GM19239 (cell line): Measurements from ENCODE around the gene APAF1.

Source experiments
- DNase-seq: peaks from one replicate; pipeline ENCODE4 v3.0.0; 2011; ENCODE audit warnings: low spot score; ENCODE audit not compliant: insufficient read length
- FAIRE-seq: peaks from 2 replicates; lab custom pipeline; 2011; peaks lifted over from hg19 to GRCh38; lab: Jason Lieb, UNC

APAF1 gene

DNA sequence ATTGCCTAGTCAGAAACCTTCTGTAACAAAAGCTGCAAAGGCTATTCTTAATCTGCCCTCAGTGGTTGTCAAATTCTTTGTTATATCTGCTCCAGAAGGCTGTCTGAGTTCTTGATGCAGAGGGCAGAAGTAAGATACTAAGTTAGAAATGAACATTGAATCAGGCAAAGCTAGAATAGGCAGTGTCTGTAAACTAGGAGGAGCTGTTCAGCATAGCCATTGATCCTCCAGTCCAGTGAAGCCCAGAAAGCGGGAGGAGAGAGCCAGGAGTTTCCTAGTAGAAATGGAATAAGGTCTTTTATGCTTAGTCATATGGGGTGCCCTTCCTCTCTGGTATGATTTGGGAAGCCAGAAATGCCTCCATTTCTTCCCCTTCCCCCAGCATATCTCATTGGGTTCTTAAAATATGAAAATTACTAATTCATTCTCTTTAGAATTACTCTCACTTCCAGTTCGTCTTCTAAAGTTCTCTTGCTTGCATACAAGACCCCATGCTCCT, 76.2 kb downstream of the APAF1 start:
- DNase-seq (no peak), FAIRE-seq (no peak)

DNA sequence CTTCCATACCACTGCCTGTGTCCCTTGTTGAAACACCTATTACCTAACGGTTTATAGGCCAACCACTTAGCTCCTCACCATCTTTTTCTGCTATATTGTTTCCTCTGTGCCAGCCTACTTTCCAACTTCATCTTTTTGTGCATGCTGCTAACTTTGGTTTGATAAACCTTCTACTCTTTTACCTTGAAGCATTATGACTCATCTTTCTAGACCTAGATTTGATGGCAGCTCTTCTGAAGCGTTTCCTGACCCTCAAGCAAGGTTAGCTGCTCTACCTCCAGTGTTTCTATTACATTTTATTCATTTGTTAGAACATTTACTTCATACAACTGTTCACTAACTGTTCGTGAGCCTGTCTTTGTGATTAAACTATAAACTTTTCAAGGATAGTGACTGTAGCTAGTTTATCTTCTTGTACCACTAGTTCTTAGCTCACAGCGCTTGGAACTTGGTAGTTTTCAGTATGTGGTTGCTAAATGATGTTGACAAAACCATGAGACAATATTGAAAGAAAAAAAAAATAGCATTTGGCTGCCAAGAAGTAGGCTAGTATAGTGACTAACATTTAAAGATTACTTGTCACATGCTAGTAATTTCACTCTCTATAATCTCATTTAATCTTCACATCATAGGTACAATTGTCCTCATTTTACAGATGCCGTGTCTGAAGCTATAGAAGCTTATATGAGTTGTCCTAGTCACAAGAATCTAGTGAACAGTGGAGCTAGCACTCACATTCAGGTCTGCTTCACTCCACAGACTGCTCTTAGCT, 79.5 kb downstream of the APAF1 start:
- FAIRE-seq (peak; percentile 39), DNase-seq (no peak)

DNA sequence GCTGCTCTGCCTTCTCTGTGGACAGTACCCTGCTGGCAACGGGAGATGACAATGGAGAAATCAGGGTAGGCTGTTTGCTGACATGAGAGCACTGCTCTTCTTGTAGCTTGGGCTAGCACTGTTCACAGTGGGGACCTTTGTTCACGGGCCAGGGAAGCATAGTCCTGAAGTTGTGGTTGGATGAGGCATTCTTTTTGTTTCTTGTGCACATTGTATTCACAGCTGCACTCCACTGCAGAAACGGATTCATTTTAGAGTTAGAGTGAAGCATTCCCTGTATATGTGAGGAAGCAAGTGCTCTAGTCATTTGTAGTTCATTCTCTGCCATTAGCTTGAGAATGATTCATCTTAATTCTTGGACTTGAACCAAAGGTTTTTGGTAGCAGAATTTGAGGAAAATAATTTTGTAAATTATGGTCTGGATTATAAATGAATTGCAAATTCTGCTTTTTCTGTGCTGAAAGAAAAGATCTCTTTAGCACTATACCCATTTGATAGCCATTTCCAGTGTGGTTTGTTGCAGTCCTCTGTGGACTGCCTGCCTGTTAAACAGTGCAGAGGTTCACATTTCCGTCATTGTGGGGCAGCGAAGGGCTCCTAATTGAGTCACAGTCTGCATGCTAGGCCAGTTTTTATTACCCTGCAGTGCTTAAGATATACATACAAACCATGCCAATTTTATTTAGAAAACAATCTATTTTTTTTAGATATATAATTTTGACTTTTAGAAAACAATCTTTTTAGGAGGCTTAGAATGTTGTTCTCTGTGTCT, 80.6 kb downstream of the APAF1 start:
- peak; percentile 78 for FAIRE-seq
- peak; percentile 28 for DNase-seq

DNA sequence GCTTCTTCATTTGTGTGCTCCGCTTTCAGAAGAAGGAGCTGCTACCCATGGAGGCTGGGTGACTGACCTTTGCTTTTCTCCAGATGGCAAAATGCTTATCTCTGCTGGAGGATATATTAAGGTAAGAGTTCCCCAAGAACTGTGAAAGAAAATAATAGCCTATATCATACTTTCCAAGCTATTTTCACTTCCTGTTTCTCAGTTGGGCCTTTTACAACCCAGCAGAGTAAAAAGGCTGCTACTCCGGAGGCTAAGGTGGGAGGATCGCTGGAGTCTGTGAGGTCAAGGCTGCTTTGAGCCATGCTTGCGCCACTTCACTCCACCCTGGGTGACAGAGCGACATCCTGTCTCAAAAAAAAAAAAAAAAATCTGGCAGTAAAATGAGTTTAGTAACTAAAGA, 82.1 kb downstream of the APAF1 start:
- FAIRE-seq (no peak), DNase-seq (no peak)

DNA sequence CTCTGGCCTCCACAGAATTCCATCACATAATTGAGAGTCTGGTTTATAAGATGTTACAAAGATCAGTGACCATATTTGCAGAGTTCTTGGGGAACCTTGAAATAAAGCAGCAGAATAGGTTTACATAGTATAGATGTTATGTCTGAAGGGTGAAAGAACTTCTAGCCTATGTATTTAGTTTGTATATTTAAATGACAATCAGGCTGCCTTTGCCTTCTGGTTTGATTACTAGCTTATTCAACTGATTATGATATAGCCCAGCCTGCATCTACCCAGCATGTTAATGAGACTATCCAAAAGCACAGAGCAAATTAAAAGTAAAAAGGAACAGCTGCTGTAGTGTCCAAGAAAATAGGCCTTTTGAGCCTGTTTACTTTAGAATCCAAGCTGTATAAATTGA, 85.3 kb downstream of the APAF1 start:
- no peak for FAIRE-seq

DNA sequence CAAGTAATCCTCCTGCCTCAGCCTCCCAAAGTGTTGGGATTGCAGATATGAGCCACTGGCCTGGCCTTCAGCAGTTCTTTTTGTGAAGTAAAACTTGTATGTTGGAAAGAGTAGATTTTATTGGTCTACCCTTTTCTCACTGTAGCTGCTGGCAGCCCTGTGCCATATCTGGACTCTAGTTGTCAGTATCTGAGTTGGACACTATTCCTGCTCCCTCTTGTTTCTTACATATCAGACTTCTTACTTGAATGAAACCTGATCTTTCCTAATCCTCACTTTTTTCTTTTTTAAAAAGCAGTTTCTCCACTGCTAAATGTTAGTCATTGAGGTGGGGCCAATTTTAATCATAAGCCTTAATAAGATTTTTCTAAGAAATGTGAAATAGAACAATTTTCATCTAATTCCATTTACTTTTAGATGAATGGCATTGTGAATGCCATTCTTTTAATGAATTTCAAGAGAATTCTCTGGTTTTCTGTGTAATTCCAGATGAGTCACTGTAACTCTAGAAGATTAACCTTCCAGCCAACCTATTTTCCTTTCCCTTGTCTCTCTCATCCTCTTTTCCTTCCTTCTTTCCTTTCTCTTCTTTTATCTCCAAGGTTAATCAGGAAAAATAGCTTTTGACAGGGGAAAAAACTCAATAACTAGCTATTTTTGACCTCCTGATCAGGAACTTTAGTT, 88.7 kb downstream of the APAF1 start:
- no peak for FAIRE-seq
- no peak for DNase-seq

More for the DNA sequence above, 85.3 kb downstream of the APAF1 start:
- no peak for DNase-seq

DNA sequence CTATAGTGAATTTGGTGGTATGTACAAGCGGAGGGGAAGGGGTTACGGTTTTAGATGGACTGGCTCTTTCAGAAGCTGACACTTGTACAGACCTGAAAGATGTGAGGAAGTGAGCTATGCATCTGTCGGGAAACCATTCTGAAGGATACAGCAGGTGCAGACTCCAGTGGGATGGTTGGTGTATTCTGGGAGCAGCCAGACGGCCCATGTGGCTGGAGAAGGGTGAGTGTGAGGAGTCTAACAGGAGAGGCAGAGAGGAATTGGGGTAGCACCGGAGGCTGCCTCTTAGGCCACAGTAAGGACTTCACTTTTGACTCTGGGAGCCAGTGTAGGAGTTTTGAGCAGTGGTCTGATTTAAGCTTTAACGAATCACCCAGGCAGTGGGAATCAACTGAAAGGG, 90.7 kb downstream of the APAF1 start:
- FAIRE-seq (no peak), DNase-seq (no peak)

DNA sequence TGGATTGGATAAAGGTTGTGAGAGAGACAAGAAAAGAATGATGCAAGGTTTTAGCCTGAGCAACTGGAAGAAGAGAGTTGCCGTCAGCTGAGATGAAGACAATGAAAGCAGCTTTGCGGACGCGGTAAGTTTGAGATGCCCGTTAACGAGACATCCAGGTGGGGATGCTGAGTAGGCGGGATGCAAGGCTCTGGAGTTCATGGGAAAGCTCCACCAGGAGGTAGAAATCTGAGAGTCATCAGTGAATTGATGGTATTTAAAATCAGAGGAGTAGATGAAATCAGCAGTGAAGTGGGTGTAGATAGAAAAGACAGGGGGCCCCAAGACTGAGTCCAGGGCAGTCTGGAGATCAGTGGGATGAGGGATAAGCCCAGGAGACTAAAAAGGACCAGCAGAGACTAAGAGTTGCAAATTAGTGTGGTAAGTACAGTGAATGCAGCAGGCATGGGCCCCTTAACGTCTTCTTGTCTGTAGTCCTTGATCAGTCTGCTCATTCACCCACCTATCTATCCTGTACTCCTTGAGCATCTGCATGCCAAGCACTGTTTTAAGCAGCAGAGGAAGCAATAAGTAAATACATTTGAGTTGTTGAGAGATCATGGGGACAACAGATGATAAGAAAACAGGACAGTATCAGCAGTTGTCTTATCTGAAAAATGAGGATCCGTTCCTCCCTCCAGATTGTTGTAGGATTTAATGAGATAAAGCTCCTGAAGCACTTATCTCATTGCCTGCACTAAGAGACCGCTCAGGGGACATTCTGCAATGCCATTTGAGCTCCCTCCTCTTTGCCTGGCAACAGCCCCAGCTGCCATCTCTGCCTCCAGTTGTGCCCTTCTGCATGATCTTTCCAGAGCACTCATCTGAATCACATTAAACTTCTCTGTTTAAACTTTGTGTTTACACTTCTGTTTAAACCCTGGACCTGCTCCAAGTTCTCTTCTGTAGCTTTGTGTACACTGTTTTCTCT, 91.5 kb downstream of the APAF1 start:
- no peak for FAIRE-seq
- DNase-seq, result no peak

DNA sequence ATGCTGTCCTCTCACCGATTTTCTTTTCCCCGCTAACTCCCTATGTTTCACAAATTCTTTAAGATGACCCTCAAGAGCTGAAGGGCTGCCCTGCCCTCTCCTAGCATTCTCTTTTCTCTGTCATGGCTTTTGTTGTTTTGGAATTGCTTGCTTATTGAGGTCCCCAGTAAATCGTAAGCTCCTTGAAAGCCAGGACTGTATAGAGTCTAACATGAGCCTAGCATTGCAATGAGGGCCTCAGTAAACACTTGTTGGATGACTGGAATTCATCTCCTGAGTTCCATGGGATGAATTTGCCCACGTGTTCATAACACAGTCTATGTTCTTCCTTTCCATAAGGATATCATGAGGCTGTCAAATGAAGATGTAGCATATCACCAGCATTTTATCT, 92.2 kb downstream of the APAF1 start:
- DNase-seq (no peak), FAIRE-seq (no peak)

DNA sequence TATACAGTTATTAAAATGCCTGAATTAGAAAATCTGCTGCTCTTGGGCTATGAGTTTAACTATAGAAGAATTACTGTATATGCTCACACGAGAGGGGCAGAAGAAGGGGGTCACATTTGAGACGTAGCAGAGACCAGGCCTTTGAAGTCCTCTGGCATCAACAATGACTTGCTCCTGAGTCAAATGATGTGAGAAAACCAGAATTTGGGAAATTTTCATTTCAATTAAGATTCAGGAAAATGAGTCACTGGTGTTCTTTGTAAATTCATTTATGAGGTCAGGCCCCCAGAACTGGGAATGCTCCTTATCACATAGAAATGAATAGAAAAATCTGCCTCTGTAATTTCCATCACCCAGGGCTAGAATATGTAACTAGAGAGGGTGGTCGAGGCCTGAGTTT, 92.9 kb downstream of the APAF1 start:
- DNase-seq (no peak), FAIRE-seq (no peak)

DNA sequence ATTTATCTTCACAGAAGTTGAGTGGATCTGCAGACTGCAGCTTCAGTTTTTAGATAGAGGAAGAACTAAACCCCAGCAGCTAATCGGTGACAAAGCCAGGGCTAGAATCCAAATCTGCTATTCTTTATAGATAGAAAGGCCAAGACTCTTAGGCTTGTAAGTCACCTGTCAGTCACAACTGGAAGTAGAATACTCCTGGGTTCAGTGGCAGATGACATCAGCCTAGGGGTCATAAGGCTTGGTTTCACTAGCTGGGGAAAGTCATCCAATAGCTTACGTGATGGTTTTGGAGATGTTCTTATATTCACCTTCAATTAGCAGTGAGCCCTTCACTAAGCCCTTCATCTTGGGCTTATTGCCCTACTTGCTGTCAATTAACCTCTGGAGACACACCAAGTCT, 93.4 kb downstream of the APAF1 start:
- no peak for DNase-seq
- FAIRE-seq, result no peak

DNA sequence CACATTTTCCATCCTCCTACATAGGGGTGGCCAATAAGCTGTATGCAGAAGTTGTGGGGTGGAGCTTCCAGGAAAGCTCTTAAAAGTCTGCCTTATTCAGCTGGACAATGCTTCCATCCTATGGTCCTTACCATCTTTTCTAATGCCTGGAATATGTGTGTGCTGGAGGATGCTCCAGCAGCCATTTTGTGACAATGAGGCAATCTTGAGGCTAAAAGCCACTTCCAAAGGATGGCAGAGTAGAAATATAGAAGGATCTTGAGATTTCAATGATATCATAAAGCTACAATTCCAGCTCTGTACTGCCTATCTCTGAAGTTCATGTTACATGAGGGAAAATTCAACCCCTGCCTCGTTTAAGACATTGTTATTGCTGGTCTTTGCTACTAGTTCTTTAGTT, 95.7 kb downstream of the APAF1 start:
- no peak for FAIRE-seq

DNA sequence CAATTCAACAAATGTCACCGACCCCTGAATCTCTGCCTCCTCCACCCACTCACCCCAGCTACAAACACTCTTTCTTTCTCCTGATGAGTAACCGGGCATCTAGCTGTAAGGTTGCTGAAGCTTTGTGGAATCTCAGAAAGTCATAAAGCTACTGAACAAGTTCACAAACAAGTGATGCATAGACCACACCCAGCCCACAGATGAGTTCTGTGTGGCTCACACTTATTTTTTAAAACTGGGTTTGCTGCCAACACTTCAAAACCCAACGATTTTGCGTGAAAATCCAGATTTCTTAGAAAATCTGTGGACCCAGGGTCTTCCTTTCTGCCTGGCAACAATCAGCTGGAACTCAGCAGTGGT, 96.1 kb downstream of the APAF1 start:
- no peak for DNase-seq
- no peak for FAIRE-seq

More for the DNA sequence above, 95.7 kb downstream of the APAF1 start:
- DNase-seq, result no peak

DNA sequence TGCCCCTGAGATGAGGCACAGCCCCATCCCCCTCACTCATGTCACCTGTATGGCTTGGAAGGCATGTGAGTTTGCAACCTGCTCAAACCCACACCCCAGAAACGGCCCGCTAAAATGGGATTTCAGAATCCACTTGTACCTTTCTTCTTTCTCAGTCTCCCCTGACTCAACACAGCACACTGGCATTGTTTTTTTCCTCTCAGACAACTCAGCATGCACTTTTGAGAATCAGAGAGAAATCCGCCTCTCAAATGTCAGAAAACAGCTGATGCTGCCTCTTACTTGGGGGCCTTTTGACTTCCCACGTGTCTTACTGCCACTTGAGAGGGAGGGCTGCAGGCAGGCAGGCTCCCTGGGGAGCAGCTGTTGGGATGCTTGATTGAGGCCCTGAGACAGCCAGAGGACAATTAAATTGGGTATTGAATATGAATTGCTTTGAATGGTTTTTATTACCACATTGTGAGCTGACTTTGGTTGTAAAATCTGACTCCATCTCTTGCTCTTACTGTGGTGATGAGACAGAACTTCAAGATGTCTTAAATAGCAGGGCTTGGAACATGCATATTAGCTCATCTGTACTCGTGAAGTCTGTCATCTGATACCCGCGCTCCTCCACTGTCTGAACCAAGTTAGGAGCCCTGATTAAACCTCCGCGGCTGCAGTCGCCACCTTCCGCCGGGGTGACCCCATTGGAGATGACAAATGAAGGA, 96.6 kb downstream of the APAF1 start:
- no peak for FAIRE-seq
- DNase-seq, result no peak

DNA sequence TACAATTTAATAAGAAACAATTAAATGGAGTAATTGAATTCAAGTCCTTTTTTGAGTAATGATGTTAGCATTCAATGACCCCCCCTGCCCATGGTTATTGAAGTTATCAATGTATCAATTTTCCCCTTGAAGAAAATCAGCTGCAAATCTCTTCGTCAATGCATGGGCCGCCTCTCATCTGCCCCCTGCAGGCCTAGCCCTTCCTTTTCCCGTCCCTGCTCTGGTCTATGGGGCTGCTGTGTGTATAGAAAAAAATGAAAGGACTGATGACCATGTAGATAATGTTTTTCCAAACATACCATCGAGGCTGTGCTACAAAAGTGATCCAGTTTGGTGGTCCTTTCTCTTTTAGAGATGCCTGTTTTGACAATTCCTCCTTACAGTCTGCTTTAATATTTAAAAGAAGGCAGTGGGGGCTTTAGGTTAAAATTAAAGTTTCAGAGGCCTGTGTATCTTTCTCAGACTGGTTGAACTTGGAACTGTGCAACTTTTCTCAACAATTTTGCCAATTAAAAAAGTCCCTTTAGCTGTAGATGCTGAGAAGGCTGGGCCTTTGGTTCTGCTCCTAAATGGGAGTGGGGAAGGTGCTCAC, 98.4 kb downstream of the APAF1 start:
- peak; percentile 70 for FAIRE-seq
- no peak for DNase-seq

DNA sequence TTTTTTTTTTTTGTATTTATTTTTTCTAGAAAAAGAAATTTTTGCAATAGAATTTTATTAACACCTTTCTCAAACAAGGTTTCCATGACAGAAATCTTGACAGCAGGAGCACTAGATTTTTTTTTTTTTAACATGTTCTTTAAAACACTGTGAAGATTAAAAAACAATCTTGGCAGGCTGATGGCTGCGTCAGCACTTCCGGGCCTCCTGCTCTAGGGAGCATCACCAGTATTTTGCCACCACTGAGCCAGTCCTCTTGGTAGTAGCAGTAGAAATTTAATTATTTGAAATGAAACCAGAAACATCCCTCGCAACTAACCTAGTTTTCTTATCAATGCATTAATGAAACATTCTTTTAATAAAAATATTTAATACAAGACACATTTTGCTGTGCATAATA, 99.6 kb downstream of the APAF1 start:
- FAIRE-seq (no peak), DNase-seq (no peak)

DNA sequence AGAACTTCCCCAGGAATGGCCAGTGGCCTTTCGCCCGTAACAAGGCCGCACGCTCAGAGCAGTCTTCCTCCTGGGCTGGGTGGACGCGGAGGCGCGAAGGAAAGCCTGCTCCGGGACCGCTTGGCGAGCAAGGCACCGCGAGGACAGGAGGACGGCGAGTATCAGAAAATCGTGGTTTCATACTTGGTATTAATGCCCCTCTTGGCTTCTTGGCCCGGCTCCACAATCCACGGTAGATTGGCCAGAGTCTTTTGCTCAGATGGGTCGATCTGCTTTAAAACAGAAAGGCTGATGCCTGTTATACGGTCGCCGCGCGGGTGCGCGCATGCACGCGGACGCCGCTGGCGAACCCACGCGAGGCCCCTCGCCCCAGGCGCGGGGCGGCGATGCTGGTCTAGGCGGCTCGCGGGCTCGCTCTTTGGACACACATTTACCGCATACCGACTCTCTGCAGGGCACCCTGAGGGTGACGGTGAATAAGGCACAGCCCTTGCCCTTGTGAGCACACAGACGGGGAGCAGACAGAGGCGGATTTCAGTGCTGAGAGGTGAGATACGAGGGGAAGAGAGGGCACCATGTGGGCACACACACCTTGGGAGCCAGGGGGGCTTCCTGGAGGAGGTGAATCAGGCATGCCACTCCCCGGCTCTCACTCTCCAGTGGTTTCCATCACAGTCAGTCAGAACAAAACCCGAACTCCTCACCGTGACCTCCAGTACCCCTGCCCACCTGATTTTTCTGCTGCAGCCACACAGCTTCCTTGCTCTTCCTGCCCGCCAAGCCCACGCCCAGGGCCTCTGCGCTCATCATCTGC, 100.7 kb downstream of the APAF1 start:
- DNase-seq (no peak), FAIRE-seq (no peak)

DNA sequence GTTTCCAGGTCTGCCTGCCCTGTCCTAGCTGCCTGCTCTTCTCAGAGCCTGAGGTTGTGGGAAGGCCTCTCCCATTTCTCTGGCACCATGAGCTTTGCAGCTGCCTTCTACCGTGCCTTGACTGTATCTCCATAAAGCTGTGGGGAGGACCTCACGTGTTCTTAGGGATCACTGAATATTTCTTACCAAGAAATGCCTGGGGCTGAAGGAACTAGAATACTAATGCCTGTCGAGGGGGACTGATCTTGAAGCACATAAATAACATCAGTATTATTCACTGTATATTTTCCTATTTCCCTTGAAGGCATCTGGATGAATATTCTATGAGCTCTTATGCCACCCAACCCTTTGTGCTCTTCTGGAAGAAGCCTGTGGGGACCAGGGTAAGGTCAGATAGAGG, 103.4 kb downstream of the APAF1 start:
- FAIRE-seq (no peak), DNase-seq (no peak)
